ENCODE data around the gene MAMDC2.

- TF ChIP-seq CTCF (IDR thresholded peaks at IDR 0.05) (no peak), POLR2AphosphoS5 (IDR thresholded peaks at IDR 0.05) (no peak), POLR2A (IDR thresholded peaks at IDR 0.05) (no peak)
Observed at GRCh38 chr9:70105147-70105546, 61.5 kb downstream of the MAMDC2 start.
